Neural progenitor cell (in vitro differentiated cells): Measurements from ENCODE around the gene CSTF1. TPM values are rescaled to one million over a fixed set of nuclear protein-coding genes. Genes with fewer than 3 reads are reported as not detected.

Source experiments
- total RNA-seq: library from RNA; depleted of rRNA; stranded (reverse); fragments of >200 nt; gene quantifications from 2 replicates; pipeline ENCODE4 v1.2.3, GENCODE V29; 2015; ENCODE audit warnings: low replicate concordance

CSTF1 gene
- total RNA-seq, 1 donor from 2014 or later: 87.2 TPM

Other genes starting within 250 kb of the CSTF1 start
- not detected in 2 replicates for gene MC3R, start 143.9 kb upstream of the CSTF1 start, total RNA-seq
- 19.3 and 26.7 TPM in 2 replicates for gene FAM210B, start 33.7 kb upstream of the CSTF1 start, total RNA-seq
- 144 and 186 TPM in 2 replicates for gene AURKA, start 430 bp upstream of the CSTF1 start, total RNA-seq
- 0.09 TPM in 1 of 2 replicates, not detected in the other for gene CASS4, start 19.6 kb downstream of the CSTF1 start, total RNA-seq
- gene RTF2, start 76.0 kb downstream of the CSTF1 start, total RNA-seq: 42.4 and 44.2 TPM in 2 replicates
- 0.43 TPM in 1 of 2 replicates, not detected in the other for gene FAM209A, start 132.1 kb downstream of the CSTF1 start, total RNA-seq
- gene FAM209B, start 140.6 kb downstream of the CSTF1 start, total RNA-seq: not detected in 2 replicates
- gene TFAP2C, start 236.7 kb downstream of the CSTF1 start, total RNA-seq: 0.60 and 1.1 TPM in 2 replicates